SK-MEL-5 (cell line): ENCODE data around the gene BTBD17. TPM values are rescaled to one million over a fixed set of nuclear protein-coding genes. Genes with fewer than 3 reads are reported as not detected.
A peak's percentile ranks its signal among the peaks of the same experiment; 100 is the strongest.

Experiments
- DNase-seq: peaks from one replicate; pipeline ENCODE4 v3.0.0-alpha.2; 2016; ENCODE audit warnings: low read depth, low spot score
- in situ Hi-C: cut with HindIII; loops from 2 replicates; pipeline ENCODE4 v1.10.0; 2016; ENCODE audit warnings: low sequenced_read_pairs, high pct_unique_total_duplicates, low pct_unique_long_range_greater_than_20kb
- total RNA-seq: library from RNA; depleted of rRNA; stranded (reverse); fragments of >200 nt; shearing (Covaris generic); gene quantifications from 2 replicates; pipeline ENCODE4 v1.2.3, GENCODE V29; 2014

Gene BTBD17
- total RNA-seq, 1 experiment from 2014 or later = not detected

DNA sequence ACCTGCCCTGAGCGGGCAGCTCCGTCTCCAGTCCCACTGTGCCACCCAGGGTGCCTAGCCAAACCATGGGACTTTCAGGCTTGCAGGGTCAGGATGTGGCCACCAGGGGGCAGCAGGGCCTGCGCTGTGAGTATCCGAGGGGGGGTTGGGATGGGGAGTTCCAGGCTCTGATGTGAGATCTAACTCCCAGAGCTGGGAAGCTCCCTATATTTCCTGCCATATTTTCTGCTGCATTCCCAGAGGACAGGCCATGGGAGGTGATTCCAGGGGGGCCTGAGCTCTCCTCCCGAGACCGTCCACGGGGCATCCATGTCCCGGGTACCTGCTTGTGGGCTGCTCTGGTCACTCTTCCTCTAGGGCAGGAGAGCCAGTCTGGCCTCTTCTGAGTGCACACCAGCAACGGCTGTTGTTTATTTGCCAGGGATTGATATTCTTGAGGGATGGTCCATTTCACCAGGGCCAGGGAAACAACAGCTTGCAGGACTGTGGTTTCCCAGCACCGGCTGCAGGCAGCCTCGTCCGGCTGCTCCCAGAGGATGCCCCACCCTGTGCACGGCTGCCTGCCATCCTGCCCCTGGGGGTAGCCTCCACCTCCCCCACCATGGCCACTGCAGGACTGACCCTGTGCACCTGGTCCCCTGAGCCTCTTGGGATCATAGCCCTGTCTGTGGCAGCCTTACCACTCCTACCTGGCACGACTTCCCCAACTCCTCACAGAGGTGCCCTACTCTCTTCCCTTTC is 6.8 kb upstream of the BTBD17 start:
- in situ Hi-C loops = no loop called here
- peak; percentile 90 for DNase-seq

DNA sequence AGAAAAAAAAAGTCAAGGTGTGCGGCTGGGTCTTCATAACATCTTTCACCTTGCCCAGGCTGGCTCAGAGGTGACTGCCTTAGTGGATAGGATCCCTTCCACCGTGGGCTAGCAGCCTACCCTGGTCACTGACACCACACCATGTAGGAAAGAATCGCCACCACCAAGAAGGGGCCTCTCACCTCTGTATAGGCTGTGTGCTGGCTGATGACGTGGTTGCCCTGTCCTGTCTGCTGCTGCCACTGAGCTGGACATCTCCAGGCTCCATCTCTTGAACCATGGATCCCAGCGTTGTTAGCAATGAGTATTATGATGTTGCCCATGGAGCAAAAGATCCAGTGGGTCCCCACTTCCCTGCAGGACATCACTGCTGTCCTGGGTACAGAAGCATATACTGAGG is 5.5 kb upstream of the BTBD17 start, which contains the start of gene GPR142:
GPR142 (plus strand) TSS at position 301 of the 400 bp plus-strand sequence. CDS start 2,035 bp downstream, outside the sequence.
- in situ Hi-C loops = no loop called here
- no peak for DNase-seq

DNA sequence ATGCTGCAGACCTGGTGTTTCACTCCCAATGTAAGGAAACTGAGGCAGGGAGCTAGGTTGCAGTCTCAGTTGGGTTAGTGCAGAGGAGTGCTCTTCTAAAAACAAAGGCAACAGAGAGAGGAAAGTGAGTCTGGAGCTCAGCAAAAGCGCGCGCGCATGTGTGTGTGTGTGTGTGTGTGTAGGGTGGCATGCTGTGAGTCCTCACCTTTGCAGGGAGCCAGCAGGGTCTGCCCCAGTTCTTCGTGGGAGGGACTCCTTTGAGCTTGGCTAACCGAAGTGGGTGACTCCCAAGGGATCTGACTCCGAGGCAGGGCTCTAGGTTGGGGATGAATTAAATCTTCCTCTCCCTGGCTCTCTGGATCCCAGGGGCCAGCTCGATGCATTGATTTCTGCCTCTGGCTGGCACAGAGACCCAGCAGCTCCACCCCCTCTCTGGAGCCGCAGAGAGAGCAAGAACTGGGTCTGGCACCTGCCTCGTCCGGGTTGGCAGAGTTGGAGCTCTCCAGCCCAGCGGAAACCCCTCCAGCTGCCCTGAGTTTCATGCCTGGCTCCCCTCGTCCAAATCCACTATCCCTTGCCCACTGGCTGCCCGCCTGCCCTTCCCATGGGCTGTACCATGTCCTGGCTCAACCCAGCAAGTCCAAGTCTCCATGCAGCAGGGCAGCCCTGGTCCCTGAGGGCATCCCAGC is 1.3 kb upstream of the BTBD17 start:
- in situ Hi-C loops = no loop called here
- no peak for DNase-seq

DNA sequence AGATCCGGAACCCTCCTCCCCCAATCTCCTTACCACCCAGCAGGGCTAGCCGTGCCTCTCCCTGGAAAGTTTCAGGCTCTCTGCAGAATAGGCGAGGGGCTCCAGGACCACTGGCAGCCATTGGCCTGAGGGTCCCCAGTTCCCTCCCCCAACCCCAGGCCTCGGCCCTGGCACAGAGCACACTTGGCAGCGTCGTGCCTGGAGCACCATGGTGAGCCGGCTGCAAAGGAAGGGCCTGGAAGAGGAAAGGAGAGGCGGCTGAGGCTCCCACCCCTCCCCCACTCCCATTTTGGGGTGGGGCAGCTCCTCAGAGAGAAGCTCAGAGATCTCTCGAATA is 369 bp upstream of the BTBD17 start:
- no peak for DNase-seq
- in situ Hi-C loops = no loop called here

DNA sequence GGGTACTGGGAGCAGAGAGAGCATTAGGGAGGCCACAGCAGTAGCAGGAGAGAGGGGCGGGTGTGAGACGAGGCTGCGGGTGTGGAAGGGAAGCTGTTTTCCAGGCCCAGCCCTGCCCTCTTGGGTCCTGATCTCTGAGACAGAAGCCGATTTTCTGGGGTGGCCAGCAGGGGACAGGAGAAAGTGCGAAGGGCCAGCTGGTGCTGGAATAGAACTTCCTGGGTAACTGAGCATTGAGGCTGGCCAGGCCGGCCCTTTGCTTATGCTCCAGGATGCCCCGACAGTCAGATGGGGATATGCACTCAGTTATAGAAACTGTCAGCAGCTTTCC is 804 bp downstream of the BTBD17 start:
- in situ Hi-C loops = no loop called here
- no peak for DNase-seq

DNA sequence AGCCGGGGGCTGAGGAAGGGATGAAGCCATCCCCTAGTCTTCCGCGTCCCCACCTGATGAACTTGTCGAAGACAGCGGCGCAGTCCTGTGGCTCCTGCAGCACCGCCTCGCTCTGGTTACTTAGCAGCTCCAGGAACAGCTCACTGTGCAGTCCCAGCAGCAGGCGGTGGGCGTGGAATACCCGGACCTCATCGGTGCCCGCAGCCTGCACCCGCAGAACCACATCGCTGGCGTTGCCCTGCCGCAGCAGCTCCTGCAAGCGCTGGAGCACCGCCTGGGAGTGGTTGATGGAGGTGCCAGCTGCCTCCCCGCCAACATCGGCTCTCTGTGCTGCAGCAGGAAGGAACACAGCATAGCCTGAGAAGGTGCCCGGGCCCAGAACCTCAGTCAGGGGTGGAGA is 1.8 kb downstream of the BTBD17 start:
- DNase-seq = no peak
- in situ Hi-C loops = no loop called here

DNA sequence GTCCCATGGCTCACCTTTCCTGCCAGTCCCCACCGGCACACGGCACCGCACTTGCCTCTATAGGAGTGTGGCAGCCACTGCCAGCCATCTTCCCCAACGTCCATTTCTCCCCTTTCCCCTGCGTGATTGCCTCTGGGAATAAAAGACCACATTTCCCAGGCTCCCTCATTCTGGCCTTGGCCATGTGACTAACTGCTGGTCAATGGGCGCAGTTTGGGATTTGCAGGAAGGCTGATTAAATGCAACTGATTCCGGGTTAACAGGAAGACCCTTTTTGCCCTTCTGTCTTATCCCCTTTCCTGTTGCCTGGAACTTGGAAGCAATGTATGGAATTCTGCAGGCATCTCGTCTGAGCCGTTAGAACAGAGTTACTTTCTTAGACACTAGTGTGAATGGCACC is 3.0 kb downstream of the BTBD17 start:
- DNase-seq = peak; percentile 45
- in situ Hi-C loops = no loop called here

DNA sequence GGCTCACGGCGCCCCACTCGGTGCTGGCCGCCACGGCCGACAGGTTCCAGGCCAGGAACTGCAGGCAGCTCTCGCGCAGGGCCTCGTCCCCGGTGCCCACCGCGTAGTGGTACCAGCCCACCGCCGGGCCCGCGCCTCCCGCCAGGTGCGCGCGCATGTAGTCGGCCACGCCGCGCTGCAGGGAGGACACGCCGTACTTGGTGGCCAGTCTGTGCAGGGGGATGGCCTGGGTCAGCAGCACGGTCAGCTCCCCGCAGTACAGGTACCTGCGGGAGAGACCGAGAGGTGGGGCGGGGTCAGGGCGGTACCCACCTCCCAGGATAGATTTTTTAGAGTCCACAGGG is 4.2 kb downstream of the BTBD17 start:
- in situ Hi-C loops = no loop called here
- no peak for DNase-seq

DNA sequence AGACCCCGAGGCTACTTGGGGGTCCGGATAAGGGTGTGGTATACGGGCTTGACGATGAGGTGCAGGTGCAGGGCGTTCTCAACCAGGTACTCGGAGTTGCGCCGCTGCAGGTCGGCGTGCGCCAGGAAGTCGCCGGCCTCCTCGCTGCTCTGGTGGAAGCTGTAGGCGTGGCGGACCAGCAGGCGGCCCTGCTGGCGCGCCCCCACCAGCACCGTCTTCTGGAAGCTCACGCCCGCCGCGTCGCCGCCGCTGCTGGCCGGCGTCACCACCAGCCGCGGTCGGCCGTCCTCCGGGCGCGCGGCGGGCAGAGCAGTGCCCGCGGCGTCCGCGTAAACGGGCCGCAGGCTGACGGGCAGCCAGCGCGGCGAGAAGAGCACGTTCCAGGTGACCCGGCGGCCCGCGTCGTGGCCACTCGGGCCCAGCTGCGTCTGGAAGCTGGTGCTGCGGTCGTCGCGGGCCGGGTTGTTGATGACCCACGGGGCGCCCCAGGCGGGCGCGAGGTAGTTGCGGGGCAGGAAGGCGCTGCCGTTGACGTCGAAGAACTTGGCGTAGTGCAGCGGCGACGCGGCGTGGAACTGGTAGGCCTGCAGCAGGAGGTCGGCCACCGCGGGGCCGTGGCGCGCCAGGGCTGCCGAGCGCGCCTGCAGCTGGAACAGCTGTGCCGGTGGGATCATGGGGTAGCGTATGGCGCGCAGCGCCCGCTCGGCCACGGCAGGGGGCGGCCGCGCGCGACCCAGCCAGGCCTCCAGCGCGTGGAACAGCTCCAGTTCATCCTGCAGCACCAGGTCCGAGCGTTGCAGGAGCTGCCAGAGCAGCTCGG is 4.8 kb downstream of the BTBD17 start:
- in situ Hi-C loops = no loop called here
- no peak for DNase-seq

DNA sequence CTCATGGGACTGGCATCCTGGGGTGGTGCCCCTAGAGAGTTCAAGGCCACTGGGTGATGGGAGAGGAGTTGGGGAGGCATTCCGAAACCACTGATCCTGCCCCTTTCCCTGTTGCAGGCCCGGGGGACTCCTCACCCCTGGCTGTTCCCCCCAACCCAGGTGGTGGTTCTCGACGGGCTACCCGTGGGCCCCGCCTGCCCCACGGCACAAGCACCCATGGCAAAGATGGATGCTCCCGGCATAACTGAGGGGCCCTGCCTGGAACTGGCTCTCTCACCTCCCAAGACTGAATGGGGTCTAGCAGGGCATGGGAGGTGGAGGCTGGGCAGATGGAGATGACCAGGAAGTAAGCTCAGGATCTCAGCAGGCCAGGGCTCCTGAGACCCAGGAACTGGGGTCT is 6.6 kb downstream of the BTBD17 start:
- in situ Hi-C loops = no loop called here
- no peak for DNase-seq

DNA sequence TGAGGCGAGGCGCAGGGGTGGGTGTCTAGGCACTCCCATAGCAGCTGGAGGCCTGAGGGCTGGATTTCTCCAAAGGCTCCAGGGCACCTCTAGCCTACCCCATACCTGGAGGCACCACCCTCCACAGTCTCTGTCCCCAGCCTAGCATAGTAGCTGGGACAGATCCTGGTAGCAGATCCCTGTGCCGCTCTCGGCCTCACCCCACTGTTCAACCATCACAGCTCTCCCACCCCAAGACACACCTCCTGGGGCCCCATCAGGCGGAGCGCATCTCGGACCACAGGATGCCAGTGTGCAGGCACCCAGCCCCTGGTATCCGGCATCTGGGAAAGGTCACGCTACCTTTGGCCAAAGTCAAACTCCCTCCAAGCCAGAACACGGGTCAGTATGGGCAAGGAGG is 7.1 kb downstream of the BTBD17 start:
- in situ Hi-C loops = no loop called here
- DNase-seq = no peak

DNA sequence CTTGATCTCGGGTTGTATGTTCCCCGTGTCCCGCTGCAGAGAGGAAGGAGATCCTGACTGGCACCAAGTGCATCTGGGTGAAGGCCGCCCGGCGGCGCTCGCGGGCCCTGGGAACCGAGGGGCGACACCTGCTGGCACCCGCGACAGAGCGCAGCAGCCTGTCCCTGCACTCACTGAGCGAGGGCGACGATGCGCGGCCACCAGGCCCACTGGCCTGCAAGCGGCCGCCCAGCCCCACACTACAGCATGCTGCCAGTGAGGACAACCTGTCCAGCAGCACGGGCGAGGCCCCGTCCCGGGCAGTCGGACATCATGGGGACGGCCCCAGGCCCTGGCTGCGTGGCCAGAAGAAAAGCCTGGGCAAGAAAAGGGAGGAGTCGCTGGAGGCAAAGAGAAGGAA is 7.5 kb downstream of the BTBD17 start:
- in situ Hi-C loops = no loop called here

DNA sequence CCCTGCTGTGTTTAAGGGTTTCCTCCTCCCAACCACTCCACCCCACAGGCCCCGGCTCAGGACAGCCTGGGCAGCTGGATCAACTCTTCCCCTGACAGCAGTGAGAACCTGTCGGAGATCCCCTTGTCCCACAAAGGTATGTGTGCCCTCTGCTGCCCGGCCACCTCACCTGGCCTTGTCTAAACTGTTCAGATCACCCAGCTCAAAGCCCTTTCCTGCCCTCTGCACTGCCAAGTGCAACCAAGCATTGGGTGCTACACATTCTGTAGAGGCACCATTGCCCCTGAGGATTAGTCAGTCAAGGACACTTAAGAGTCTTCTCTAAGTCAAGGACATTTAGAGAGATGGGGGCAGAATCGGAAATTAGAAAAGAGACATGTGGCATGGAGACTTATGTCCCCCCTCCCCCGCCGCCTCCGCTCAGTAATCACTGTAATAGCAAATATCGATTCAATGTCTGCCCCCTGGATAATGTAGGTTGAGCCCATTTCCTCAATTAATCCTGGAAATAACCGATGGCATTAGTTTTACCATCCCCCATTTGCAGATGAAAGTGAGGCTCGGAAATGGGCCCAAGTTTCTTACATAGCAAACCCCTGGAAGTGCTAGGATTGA is 8.1 kb downstream of the BTBD17 start:
- DNase-seq = no peak
- in situ Hi-C loops = no loop called here

More for the DNA sequence above, 7.5 kb downstream of the BTBD17 start:
- peak; percentile 74 for DNase-seq

DNA sequence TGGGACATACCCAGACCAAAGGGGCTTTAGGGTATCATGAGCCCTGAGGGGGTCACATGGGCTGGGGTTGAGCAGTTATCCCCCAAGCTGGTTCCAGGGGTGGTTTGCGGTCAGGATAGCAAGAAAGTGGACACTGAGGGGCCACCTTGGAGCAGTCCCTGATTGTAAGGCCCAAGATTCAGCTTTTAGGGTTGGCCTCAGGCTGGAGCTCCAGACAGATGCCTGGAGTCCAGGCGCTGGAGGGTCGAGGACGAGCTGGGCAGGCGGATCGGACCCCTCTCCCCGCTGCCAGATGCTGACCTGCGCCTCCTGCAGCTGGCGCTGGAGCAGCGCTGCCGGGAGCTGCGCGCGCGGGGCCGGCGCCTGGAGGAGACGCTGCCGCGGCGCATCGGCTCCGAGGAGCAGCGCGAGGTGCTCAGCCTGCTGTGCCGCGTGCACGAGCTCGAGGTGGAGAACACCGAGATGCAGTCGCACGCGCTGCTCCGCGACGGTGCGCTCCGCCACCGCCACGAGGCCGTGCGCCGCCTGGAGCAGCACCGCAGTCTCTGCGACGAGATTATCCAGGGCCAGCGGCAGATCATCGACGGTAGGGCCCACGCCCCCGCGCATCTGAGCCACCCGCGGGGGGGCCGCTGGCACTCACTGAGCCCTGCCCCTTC is 10.0 kb downstream of the BTBD17 start:
- in situ Hi-C loops = no loop called here
- DNase-seq = no peak

DNA sequence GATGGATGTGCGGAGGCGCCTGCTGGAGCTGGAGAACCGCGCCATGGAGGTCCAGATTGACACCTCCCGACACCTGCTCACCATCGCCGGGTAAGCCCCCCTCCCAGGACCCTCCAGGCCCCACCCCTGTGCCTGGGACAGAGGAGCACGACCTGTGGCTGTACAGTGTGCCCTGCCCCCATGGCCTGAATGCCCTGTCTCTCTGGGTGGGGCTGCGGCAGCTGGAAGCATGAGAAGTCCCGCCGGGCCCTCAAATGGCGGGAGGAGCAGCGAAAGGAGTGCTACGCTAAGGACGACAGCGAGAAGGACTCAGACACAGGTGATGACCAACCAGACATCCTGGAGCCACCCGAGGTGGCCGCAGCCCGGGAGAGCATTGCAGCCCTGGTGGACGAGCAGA is 11.2 kb downstream of the BTBD17 start:
- in situ Hi-C loops = no loop called here
- no peak for DNase-seq

DNA sequence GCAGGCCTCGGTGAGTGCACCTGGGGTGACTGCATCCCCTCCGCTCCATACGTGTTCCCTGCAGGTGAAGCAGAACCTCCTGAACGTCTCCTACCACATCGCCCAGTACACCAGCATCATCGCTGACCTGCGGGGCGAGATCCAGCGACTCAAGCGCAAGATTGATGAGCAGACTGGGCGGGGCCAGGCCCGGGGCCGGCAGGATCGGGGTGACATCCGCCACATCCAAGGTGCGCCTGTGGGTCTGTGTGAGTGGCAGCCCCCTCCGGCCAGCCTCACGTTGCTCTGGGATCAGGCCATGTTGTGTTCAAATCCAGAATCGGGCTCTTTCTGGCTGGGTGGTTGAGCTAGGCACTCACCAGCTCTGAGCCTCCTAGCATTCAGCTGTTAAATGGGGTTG is 12.5 kb downstream of the BTBD17 start:
- in situ Hi-C loops = loop anchor here (5.0 kb wide), 1 partner anchor 47 kb away; no protein-coding TSS in a partner anchor
- DNase-seq = no peak

DNA sequence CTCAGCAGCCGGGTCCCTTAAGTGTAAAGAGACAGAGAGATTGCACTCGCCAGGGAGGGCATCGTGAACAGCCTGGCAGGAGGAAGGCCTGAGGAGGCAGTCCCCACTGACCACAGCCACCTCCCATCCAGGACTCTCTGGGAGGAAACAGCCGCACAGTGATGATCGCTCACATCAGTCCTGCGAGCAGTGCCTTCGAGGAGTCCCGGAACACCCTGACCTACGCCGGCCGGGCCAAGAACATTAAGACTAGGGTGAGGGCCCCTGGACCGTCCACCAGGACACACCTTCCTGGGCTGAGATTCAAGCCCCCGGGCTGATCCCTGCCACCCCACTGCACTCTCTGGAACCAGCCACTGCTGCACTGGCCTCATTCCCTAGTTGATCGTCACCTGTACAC is 14.0 kb downstream of the BTBD17 start:
- no peak for DNase-seq
- in situ Hi-C loops = loop anchor here (5.0 kb wide), 1 partner anchor 45 kb away; no protein-coding TSS in a partner anchor
